ENCODE results near the gene KLHL41.
"Not testable (repeated sequence)": the region's sequence is repeated elsewhere in the genome, so short reads cannot be mapped to it uniquely, and the experiment has no call there.

KLHL41 gene

DNA sequence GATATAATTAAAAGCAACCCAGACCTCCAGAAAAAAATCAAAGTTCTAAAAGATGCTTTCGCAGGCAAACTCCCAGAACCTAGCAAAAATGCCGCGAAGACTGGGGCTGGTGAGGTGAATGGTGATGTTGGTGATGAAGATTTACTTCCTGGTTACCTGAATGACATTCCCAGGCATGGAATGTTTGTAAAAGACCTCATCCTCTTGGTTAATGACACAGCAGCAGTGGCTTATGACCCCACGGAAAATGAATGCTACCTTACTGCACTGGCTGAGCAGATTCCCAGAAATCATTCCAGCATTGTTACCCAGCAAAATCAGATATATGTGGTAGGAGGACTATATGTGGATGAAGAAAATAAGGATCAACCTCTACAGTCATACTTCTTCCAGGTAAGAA lies 994 bp downstream of the KLHL41 start:
- DNase-seq: no peak

DNA sequence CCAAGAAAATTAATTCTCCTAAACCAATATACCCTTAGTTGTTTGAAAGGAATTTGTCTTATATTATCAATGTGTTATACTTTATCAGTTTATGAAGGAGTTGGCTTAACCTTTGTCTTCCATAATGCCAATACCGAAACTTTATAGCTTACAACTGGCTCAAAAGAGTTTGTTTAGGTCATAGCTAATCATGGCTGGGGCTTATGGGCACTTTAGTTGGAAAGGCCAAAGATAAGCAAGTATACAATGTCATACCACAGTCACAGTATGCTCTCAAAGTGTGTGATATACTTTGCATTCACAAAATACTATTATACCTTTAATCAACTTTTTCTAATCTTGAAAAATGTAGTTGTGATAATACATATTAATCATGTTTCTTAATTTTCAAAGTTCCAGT lies 2.3 kb downstream of the KLHL41 start:
- no peak for DNase-seq

DNA sequence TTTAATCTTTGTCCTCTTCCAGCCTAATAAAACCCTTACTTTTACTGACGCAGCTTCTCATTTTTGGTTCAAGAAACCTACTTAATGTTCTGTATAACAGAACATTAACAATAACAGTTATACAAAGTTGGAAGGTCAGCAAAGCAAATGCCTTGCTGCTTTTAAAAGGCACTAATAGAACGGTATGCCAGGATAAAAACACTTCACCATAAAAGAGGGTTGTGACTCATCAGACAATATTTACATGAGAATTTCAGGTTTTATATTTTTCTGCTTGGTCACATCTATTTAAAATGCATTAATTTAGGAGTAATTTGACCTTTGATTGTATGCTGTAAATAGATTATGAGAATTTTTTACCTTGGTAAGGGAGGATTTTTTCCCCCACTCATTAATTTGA lies 3.0 kb downstream of the KLHL41 start:
- no peak for DNase-seq

DNA sequence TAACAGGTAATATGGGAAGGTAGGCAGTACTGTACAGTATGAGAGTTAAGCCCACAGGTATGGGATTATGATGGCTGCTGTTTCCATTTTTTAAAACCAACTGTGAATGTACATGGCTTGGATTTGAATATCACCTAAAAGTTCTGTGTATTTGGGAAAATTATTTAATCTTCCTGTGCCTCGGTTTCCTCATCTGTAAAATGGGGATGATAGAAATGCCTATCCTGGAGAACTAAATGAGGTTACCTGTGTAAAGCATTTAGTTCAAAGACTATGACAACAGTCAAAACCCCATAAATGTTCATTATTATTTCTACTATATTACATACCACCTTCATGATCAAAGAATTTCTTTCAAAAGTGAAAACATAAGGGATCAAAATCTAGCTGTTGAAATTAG lies 3.6 kb downstream of the KLHL41 start:
- no peak for DNase-seq

- DNase-seq: no peak
These were observed 4.4 kb downstream of the KLHL41 start for GRCh38 chr2:169513926-169514325.

DNA sequence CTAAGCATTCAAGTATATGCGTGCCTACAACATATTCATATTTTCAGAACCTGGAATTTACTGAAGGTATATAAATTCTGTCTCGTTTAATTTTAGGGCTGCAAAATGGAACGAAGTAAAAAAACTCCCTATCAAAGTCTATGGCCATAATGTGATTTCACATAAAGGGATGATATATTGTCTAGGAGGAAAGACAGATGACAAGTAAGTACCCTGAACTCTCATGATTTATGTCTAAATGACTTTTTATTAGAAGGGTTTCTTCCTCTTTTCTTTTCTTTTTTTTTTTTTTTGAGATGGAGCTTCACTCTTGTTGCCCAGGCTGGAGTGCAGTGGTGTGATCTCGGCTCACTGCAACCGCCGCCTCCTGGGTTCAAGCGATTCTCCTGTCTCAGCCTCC lies 5.3 kb downstream of the KLHL41 start:
- DNase-seq: not testable (repeated sequence)

- not testable (repeated sequence) for DNase-seq
These were observed 7.0 kb downstream of the KLHL41 start for GRCh38 chr2:169516488-169516995.

DNA sequence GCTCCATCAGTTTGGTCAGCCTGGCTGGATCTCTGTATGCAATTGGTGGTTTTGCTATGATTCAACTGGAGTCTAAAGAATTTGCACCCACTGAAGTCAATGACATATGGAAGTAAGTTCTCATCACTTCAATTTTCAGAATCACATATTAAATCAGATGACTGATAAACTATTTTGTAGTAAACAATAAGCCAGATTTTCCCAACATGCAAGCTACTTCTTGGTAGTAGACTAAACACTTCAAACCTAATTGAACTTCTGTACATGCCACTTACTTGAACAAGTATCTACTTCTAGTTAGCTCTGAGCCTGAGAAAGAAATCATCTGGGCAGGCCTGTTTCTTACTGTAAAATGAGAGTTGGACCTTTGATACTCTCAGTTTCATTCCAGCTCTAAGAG lies 11.4 kb downstream of the KLHL41 start:
- DNase-seq: no peak

GRCh38 chr2:169523681-169524080 lies 14.2 kb downstream of the KLHL41 start:
- DNase-seq: no peak

DNA sequence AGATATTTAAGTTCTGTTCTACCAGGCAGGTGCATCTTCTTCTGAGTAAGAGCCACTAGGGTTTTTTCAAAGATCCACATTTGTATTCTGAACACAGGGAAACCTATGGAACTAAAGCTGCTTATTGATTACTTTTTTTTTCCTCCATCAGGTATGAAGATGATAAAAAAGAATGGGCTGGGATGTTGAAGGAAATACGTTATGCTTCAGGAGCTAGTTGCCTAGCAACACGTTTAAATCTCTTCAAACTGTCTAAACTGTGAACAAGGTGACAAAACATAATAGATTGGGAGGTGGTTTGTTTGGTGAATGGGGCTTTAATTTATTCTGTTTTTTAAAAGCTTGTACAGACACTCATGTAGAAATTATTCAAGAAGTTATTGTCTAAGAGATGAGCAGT lies 15.9 kb downstream of the KLHL41 start:
- no peak for DNase-seq

DNA sequence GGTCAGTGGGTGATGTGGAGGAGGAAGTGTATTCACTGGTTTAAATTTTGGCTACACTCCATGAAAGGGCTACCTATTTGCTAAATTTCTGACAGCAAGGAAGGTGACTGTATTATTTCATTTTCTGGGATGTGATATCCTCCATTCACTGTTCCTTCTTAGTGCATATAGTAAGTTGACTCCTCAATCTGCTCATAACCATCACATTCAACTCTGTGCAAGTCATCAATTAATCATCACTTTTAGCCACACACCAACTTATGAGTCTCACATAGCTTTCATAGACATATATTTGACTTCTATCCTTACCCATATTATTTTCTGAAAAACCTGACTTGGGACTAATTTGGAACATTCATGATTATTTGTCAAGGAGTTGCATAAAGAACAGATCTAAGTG lies 16.9 kb downstream of the KLHL41 start:
- no peak for DNase-seq

GRCh38 chr2:169528271-169528701 lies 18.8 kb downstream of the KLHL41 start:
- no peak for DNase-seq

DNA sequence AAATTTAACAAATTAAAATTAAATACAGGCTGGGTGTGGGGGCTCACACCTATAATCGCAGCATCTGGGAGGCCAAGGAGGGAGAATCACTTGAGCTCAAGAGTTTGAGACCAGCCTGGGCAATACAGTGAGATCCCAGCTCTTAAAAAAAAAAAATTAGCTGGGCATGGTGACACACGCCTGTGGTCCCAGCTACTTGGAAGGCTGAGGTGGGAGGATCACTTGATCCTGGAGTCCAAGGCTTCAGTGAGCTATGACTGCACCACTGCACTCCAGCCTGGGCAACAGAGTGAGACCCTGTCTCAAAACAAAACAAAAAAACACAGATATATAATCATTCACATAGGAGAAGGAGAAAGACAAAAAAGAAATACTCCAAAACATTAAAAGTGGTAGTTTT lies 30.0 kb downstream of the KLHL41 start:
- DNase-seq: not testable (repeated sequence)

DNA sequence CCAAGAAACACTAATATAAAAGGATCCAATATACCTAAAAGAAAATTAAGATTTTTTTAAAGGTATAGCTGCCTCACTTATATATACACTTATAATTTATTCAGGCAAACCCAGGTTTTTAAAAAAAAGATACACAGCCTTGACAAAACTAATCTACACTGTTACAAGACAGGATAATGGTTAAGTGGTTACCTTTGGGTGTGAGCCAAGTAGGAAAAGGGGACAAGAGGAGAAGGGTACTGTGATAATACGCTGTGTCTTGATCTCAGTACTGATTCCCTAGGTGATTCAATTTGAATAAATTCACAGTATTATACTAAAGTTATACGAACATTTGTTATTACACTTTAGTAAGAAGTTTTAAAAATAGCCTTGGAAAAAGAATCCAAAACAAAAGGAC lies 30.6 kb downstream of the KLHL41 start:
- DNase-seq: no peak

- DNase-seq: no peak
These were observed 32.9 kb downstream of the KLHL41 start for GRCh38 chr2:169542433-169542832.

DNA sequence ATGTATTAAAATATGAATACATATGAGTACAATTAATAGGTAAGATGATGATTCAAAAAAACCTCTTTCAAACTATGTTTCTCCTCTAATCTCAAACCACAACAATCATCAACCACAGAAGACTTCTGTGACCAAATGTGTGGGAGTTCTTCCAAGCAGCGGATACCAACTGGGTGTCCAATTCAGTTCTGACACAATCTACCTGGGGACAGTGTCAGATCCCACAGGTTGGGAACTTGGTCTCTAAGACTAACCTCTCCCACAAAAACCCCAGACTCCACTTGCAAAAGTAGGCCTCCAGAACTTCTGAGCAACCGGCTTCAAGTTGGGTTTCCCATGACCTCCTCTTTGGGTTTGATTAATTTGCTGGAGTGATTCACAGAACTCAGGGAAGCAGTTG lies 37.3 kb downstream of the KLHL41 start:
- no peak for DNase-seq

- no peak for DNase-seq
These were observed 51.9 kb downstream of the KLHL41 start for GRCh38 chr2:169561364-169561763.

DNA sequence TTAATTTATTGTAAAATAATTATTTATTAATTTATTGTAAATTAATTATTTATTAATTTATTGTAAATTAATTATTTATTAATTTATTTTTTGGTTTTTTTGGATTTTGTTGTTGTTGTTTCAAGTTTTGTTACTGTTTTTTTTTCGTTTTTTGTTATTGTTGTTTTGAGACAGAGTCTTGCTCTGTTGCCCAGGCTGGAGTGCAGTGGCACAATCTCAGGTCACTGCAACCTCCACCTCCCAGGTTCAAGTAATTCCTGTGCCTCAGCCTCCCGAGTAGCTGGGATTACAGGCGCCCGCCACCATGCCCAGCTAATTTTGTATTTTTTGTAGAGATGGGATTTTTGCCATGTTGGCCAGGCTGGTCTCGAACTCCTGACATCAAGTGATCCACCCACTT lies 52.6 kb downstream of the KLHL41 start:
- DNase-seq: not testable (repeated sequence)

DNA sequence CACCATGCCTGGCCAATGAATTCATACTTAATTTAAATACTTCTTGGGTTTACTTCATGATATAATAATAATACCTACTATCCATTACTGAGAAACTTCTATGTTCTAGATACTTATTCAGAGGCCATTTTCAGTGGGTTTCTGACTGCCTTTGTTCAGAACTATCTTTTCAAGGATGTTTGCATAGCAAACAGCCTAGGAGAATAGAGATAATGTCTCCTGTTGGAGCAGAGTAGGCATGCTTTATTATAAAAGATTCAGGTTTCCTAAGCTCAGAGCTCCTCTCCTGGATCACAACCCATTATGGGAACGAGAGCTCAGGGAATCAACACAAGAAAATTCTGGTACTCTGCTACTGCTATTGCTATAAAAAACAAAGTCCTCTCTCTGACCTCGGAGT lies 53.0 kb downstream of the KLHL41 start:
- no peak for DNase-seq

DNA sequence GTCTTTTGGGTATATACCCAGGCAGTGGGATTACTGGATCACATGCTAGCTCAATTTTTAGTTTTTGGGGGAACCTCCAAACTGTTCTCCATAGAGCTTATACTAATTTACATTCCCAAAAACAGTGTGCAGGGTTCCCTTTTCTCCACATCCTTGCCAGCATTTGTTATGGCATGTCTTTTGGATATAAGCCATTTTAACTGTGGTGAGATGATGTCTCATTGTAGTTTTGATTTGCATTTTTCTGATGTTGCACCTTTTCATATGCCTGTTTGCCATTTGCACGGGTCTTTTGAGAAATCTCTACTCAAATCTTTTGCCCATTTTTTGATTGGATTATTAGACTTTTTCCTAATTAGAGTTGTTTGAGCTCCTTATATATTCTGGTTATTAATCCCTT lies 56.2 kb downstream of the KLHL41 start:
- DNase-seq: no peak

DNA sequence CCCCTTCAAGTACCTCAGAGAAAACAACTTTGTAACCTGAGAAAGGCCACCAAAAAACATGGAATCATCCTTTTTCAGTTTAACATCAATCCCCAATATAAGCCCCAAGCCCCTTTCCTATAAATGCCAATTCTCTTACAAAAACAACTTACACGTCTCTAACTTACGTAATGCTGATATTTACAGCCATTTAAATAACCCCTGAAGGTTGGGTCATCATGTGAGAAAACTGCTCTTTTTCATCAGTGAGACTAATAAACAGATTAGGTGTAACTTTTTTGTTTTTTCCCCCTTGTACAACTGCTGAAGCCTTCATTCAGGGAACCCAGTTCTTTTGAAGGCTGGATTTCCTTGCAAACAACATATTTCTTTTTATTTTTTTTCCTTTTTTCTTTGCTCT lies 60.4 kb downstream of the KLHL41 start:
- no peak for DNase-seq

- DNase-seq: not testable (repeated sequence)
These were observed 61.2 kb downstream of the KLHL41 start for GRCh38 chr2:169570752-169571151.

DNA sequence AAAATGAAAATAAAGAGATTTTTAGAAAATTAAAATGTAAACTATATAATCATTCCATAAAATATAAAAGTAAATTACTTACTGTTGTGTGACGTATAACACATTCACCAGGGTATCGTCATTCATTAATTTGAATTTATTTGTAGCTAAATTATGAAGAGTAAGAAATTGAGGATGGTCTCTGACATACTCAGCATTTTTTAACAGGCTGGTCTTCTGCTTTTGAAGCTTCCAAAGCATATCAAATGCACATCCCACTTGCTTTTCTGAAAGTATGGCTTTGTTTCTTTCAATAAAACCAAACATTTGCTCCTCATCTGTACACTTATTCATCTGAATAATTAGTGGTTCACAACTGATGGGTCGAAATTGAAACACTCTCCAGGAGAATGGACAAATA lies 62.1 kb downstream of the KLHL41 start:
- DNase-seq: no peak

DNA sequence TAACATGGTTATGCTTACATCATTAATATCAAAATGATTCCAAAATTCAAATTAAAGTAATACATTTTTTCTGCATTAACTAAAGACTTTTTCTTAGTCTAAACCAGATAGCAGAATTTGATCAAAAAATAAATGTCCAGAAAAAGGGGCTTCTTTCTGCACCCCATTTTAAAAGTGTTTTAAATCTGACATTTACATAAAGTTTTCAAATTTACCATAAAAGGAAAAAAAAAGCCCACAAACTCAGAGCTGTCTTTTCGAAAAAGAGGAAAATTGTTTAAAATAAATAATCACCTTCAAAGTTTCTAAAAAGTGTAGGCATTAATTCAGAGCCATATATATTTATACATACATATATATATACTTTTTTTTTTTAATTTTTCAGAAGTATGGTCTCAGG lies 62.7 kb downstream of the KLHL41 start:
- DNase-seq: no peak

- no peak for DNase-seq
These were observed 63.3 kb downstream of the KLHL41 start for GRCh38 chr2:169572821-169573159.
